ENCODE results near the gene AMBN. TPM values are rescaled to one million over a fixed set of nuclear protein-coding genes. Genes with fewer than 3 reads are reported as not detected.

Gene AMBN
- total and polyA plus RNA-seq, 2 of the 13 experiments (the other 11 are each of a cell fraction or from before 2014, with no cell fraction given), result not detected

DNA sequence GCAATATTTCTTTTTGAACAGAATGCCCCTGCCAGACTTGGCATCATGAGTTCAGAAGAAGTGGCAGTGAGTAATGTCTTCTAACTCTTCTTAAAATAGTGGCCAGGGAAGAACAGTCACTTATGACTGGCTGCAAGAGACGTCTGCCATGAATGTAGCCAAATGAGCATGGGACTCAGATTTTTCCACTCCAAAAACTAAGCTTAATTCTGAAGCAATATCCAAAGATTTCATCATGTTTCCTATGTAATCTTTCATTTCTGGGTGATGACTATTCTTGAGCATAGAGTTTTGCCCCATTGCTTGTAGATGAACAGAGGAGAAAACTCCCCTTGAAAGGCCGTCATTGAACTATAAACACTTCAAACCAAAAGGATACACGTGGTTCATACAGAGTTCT, 11.8 kb downstream of the AMBN start (continued):
- TF ChIP-seq, protein P1, sequence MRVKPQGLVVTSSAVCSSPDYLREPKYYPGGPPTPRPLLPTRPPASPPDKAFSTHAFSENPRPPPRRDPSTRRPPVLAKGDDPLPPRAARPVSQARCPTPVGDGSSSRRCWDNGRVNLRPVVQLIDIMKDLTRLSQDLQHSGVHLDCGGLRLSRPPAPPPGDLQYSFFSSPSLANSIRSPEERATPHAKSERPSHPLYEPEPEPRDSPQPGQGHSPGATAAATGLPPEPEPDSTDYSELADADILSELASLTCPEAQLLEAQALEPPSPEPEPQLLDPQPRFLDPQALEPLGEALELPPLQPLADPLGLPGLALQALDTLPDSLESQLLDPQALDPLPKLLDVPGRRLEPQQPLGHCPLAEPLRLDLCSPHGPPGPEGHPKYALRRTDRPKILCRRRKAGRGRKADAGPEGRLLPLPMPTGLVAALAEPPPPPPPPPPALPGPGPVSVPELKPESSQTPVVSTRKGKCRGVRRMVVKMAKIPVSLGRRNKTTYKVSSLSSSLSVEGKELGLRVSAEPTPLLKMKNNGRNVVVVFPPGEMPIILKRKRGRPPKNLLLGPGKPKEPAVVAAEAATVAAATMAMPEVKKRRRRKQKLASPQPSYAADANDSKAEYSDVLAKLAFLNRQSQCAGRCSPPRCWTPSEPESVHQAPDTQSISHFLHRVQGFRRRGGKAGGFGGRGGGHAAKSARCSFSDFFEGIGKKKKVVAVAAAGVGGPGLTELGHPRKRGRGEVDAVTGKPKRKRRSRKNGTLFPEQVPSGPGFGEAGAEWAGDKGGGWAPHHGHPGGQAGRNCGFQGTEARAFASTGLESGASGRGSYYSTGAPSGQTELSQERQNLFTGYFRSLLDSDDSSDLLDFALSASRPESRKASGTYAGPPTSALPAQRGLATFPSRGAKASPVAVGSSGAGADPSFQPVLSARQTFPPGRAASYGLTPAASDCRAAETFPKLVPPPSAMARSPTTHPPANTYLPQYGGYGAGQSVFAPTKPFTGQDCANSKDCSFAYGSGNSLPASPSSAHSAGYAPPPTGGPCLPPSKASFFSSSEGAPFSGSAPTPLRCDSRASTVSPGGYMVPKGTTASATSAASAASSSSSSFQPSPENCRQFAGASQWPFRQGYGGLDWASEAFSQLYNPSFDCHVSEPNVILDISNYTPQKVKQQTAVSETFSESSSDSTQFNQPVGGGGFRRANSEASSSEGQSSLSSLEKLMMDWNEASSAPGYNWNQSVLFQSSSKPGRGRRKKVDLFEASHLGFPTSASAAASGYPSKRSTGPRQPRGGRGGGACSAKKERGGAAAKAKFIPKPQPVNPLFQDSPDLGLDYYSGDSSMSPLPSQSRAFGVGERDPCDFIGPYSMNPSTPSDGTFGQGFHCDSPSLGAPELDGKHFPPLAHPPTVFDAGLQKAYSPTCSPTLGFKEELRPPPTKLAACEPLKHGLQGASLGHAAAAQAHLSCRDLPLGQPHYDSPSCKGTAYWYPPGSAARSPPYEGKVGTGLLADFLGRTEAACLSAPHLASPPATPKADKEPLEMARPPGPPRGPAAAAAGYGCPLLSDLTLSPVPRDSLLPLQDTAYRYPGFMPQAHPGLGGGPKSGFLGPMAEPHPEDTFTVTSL (CRISPR knock-in tag; IDR thresholded peaks at IDR 0.05; ENCODE audit: borderline replicate concordance), result no peak
- TF ChIP-seq NKX3-1 (CRISPR knock-in tag; IDR thresholded peaks at IDR 0.05) (no peak), TAF1 (CRISPR knock-in tag; IDR thresholded peaks at IDR 0.05) (no peak), ZNF143 (CRISPR knock-in tag; IDR thresholded peaks at IDR 0.05) (no peak)

DNA sequence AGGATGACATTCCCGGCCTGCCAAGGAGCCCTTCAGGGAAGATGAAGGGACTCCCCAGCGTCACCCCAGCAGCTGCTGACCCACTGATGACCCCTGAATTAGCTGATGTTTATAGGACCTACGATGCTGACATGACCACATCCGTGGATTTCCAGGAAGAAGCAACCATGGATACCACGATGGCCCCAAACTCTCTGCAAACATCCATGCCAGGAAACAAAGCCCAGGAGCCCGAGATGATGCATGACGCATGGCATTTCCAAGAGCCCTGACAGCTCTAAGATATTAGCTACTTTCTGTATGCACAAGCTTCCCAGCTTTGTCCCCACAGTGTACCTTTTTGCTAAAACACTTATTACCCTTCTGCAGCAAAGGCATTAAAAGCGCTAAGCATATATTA, 14.4 kb downstream of the AMBN start:
- Histone ChIP-seq H3K79me2 (ENCODE audit: insufficient read depth, low read length) (no peaks in the 10 kb centered on the region), H3K9ac (ENCODE audit: insufficient read depth, low read depth, low read length) (no peak overlapping the region), H3K4me2 (ENCODE audit: low read depth, low read length) (no peak overlapping the region), H3K27me3 (ENCODE audit: control insufficient read depth in 1 of 2, insufficient read depth in 2 of 2, low read length in 2 of 2) (no peaks in the 10 kb centered on the region), H3K27ac (ENCODE audit: extremely low read length, insufficient read depth, low read length) (no peak overlapping the region), H4K20me1 (ENCODE audit: insufficient read depth, low read length) (no peaks in the 10 kb centered on the region), H3K4me3 (replicated peaks in 1 of 3; ENCODE audit: insufficient read depth in 1 of 3, low read depth in 2 of 3, low read length in 3 of 3) (no peak overlapping the region), H3K9me3 (ENCODE audit: low read length) (no peaks in the 10 kb centered on the region), H3K4me1 (ENCODE audit: insufficient read depth, low read length) (no peaks in the 10 kb centered on the region), H3K36me3 (replicated peaks in 1 of 2; ENCODE audit: control insufficient read depth in 1 of 2, insufficient read depth in 2 of 2, low read length in 2 of 2) (no peaks in the 10 kb centered on the region), H2AFZ (ENCODE audit: low read length) (no peak overlapping the region)
- intact Hi-C loops (cut with micrococcal nuclease; ENCODE audit: unreplicated experiment), result loop anchor here (10.0 kb wide), 2 partner anchors 948 to 1698 kb away; no protein-coding TSS in a partner anchor
- no TSS peak for BruUV-seq (replicated peaks)
- no peak for DNase-seq (ENCODE audit: low spot score)
- no peak for ATAC-seq
- in situ Hi-C loops (cut with HindIII; ENCODE audit: extremely low pct_ligation_motif_present, low pct_unique_long_range_greater_than_20kb), result no loop called here
- WGBS (ENCODE audit: low lambda C conversion rate), result 73% methylated on average over 3 of the region's 8 CpGs
- CTCF ChIA-PET (ENCODE audit: low intra/inter-chr PET ratio, low total read pairs), result no interaction called here
- FAIRE-seq, result no peak
- POLR2A ChIA-PET, result no interaction called here
- TF ChIP-seq PRMT3 (CRISPR knock-in tag; IDR thresholded peaks at IDR 0.05; ENCODE audit: borderline replicate concordance, low read depth) (no peak), NFRKB (IDR thresholded peaks at IDR 0.05) (no peak), IKZF1 (IDR thresholded peaks at IDR 0.05) (no peak), ARNT (IDR thresholded peaks at IDR 0.05) (no peak), GATAD1 (CRISPR knock-in tag; IDR thresholded peaks at IDR 0.05) (no peak), TBX2 (CRISPR knock-in tag; IDR thresholded peaks at IDR 0.05; ENCODE audit: borderline replicate concordance) (no peak), PRPF4 (IDR thresholded peaks at IDR 0.05; ENCODE audit: low read depth, low read length, poor library complexity, severe bottlenecking) (no peak), PHF8 (CRISPR knock-in tag; IDR thresholded peaks at IDR 0.05) (no peak), ZNF772 (CRISPR knock-in tag; IDR thresholded peaks at IDR 0.05) (no peak), ZNF703 (CRISPR knock-in tag; IDR thresholded peaks at IDR 0.05; ENCODE audit: borderline replicate concordance) (no peak), ZNF577 (CRISPR knock-in tag; IDR thresholded peaks at IDR 0.05; ENCODE audit: borderline replicate concordance, low read depth) (no peak)
- TF ChIP-seq, protein P2, sequence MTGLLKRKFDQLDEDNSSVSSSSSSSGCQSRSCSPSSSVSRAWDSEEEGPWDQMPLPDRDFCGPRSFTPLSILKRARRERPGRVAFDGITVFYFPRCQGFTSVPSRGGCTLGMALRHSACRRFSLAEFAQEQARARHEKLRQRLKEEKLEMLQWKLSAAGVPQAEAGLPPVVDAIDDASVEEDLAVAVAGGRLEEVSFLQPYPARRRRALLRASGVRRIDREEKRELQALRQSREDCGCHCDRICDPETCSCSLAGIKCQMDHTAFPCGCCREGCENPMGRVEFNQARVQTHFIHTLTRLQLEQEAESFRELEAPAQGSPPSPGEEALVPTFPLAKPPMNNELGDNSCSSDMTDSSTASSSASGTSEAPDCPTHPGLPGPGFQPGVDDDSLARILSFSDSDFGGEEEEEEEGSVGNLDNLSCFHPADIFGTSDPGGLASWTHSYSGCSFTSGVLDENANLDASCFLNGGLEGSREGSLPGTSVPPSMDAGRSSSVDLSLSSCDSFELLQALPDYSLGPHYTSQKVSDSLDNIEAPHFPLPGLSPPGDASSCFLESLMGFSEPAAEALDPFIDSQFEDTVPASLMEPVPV (CRISPR knock-in tag; IDR thresholded peaks at IDR 0.05), result no peak
- TF ChIP-seq, protein P3, sequence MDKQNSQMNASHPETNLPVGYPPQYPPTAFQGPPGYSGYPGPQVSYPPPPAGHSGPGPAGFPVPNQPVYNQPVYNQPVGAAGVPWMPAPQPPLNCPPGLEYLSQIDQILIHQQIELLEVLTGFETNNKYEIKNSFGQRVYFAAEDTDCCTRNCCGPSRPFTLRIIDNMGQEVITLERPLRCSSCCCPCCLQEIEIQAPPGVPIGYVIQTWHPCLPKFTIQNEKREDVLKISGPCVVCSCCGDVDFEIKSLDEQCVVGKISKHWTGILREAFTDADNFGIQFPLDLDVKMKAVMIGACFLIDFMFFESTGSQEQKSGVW (CRISPR knock-in tag; IDR thresholded peaks at IDR 0.05; ENCODE audit: borderline replicate concordance), result no peak
- TF ChIP-seq, protein P4, sequence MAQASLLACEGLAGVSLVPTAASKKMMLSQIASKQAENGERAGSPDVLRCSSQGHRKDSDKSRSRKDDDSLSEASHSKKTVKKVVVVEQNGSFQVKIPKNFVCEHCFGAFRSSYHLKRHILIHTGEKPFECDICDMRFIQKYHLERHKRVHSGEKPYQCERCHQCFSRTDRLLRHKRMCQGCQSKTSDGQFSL (CRISPR knock-in tag; IDR thresholded peaks at IDR 0.05), result no peak
